HG03280 (cell line): Measurements from ENCODE around the gene NGEF.

Source experiments
- ATAC-seq: cut with Tn5 transposase; IDR thresholded peaks from one replicate; pipeline ENCODE4 v1.9.1; 2021; ENCODE audit warnings: mild to moderate bottlenecking, moderate library complexity; ENCODE audit not compliant: unreplicated experiment

Gene NGEF

GRCh38 chr2:233000886-233001750 is 11.9 kb downstream of the NGEF start:
- ATAC-seq: no peak

- no peak for ATAC-seq
Observed at GRCh38 chr2:232999354-232999753, 13.7 kb downstream of the NGEF start.

- ATAC-seq: no peak
Observed at GRCh38 chr2:232998666-232998985, 14.4 kb downstream of the NGEF start.

GRCh38 chr2:232997749-232998665 is 15.0 kb downstream of the NGEF start:
- ATAC-seq: no peak

- ATAC-seq: no peak
Observed at GRCh38 chr2:232994446-232994845, 18.6 kb downstream of the NGEF start.

GRCh38 chr2:232993231-232993821 is 19.7 kb downstream of the NGEF start:
- no peak for ATAC-seq

- no peak for ATAC-seq
Observed at GRCh38 chr2:232986155-232986554, 26.9 kb downstream of the NGEF start.

GRCh38 chr2:232984451-232985207 is 28.4 kb downstream of the NGEF start:
- no peak for ATAC-seq

GRCh38 chr2:232983669-232984140 is 29.4 kb downstream of the NGEF start:
- no peak for ATAC-seq

GRCh38 chr2:232982926-232983668 is 30.0 kb downstream of the NGEF start:
- no peak for ATAC-seq

GRCh38 chr2:232981767-232982360 is 31.2 kb downstream of the NGEF start:
- ATAC-seq: no peak

GRCh38 chr2:232981356-232981755 is 31.7 kb downstream of the NGEF start:
- no peak for ATAC-seq

- ATAC-seq: no peak
Observed at GRCh38 chr2:232980683-232981082, 32.4 kb downstream of the NGEF start.

GRCh38 chr2:232979871-232980461 is 33.1 kb downstream of the NGEF start:
- ATAC-seq: no peak

GRCh38 chr2:232977438-232977971 is 35.6 kb downstream of the NGEF start:
- no peak for ATAC-seq

GRCh38 chr2:232976666-232977437 is 36.2 kb downstream of the NGEF start:
- no peak for ATAC-seq

GRCh38 chr2:232976176-232976575 is 36.9 kb downstream of the NGEF start:
- no peak for ATAC-seq

- ATAC-seq: no peak
Observed at GRCh38 chr2:232974396-232974795, 38.7 kb downstream of the NGEF start.
